ENCODE data around the gene PALM2AKAP2. TPM values are rescaled to one million over a fixed set of nuclear protein-coding genes. Genes with fewer than 3 reads are reported as not detected.

The PALM2AKAP2 gene
- total and polyA plus RNA-seq, 10 of the 15 experiments (the other 5 are each of a cell fraction or from before 2014, with no cell fraction given) = 0.01 TPM; not detected in 9

- TF ChIP-seq EP300 (IDR thresholded peaks at IDR 0.05; ENCODE audit: borderline replicate concordance in 1 of 2, control insufficient read depth in 1 of 2, low read depth in 2 of 2, low read length in 2 of 2) (no peak), NFYB (IDR thresholded peaks at IDR 0.05; ENCODE audit: insufficient read depth, low read depth, low read length) (no peak), ZNF24 (IDR thresholded peaks at IDR 0.05) (no peak), NKRF (conservative IDR thresholded peaks at IDR 0.05) (no peak), NFXL1 (IDR thresholded peaks at IDR 0.05; ENCODE audit: borderline replicate concordance) (no peak), RB1 (IDR thresholded peaks at IDR 0.05; ENCODE audit: borderline replicate concordance) (no peak), HDAC6 (IDR thresholded peaks at IDR 0.05; ENCODE audit: unreplicated experiment) (no peak), NR2F1 (conservative IDR thresholded peaks at IDR 0.05) (no peak), GABPA (IDR thresholded peaks at IDR 0.05; ENCODE audit: low read depth) (no peak), SUZ12 (IDR thresholded peaks at IDR 0.05; ENCODE audit: unreplicated experiment) (no peak), TAF1 (IDR thresholded peaks at IDR 0.05; ENCODE audit: borderline replicate concordance, low read depth, low read length) (no peak), EED (IDR thresholded peaks at IDR 0.05; ENCODE audit: low read depth) (no peak), BCL11A (IDR thresholded peaks at IDR 0.05; ENCODE audit: low read depth, low read length) (no peak), CEBPB (IDR thresholded peaks at IDR 0.05; ENCODE audit: borderline replicate concordance in 1 of 2, low read depth in 2 of 2, low read length in 2 of 2) (no peak), SUPT20H (IDR thresholded peaks at IDR 0.05; ENCODE audit: borderline replicate concordance, control insufficient read depth, low read depth, low read length) (no peak), ZZZ3 (IDR thresholded peaks at IDR 0.05; ENCODE audit: control insufficient read depth, insufficient read length, low read depth) (no peak), BHLHE40 (IDR thresholded peaks at IDR 0.05; ENCODE audit: borderline replicate concordance in 1 of 2, low read depth in 2 of 2, low read length in 1 of 2) (no peak), RUNX3 (IDR thresholded peaks at IDR 0.05; ENCODE audit: low read length) (no peak), TCF12 (IDR thresholded peaks at IDR 0.05; ENCODE audit: low read depth, low read length) (no peak)
- ChIA-PET CTCF (no interaction called here), SMC1A (ENCODE audit: uncharacterized antibody, unreplicated experiment) (no interaction called here), POLR2A (no interaction called here), RAD21 (ENCODE audit: unreplicated experiment) (no interaction called here)
- intact Hi-C loops (cut with micrococcal nuclease; ENCODE audit: unreplicated experiment) = no loop called here
- Histone ChIP-seq H3K79me2 (ENCODE audit: control insufficient read depth, insufficient read depth, low read length) (no peaks in the 10 kb centered on the region), H3K27ac (ENCODE audit: control insufficient read depth, insufficient read depth) (no peak overlapping the region), H3K4me3 (no peak overlapping the region), H3K4me2 (ENCODE audit: control insufficient read depth, insufficient read depth) (no peak overlapping the region), H3K9me3 (replicated peaks; ENCODE audit: control insufficient read depth, insufficient read depth, low read length) (no peaks in the 10 kb centered on the region), H4K20me1 (ENCODE audit: control insufficient read depth, insufficient read depth) (no peaks in the 10 kb centered on the region), H3K36me3 (ENCODE audit: control insufficient read depth in 2 of 2, insufficient read depth in 2 of 2, low read length in 1 of 2) (no peaks in the 10 kb centered on the region), H3K27me3 (replicated peaks in 1 of 2; ENCODE audit: control insufficient read depth in 2 of 2, insufficient read depth in 2 of 2, low read length in 1 of 2) (no peaks in the 10 kb centered on the region; a peak in 1 of 4 replicates), H2AFZ (ENCODE audit: control insufficient read depth, low read depth, low read length) (no peak overlapping the region), H3K9ac (ENCODE audit: control insufficient read depth, insufficient read depth, low read length) (no peak overlapping the region), H3K4me1 (ENCODE audit: control insufficient read depth, insufficient read depth, low read length) (no peaks in the 10 kb centered on the region)
- WGBS (ENCODE audit: insufficient coverage, insufficient replicate concordance, low lambda C conversion rate, missing lambda C conversion rate) = 54% methylated on average over 6 of the region's 6 CpGs
- DNase-seq (ENCODE audit: low read depth, low spot score) = no peak
- no TSS peak for BruUV-seq (replicated peaks)
- no peak for FAIRE-seq
- in situ Hi-C loops (cut with MboI) = no loop called here
- ATAC-seq = no peak
Observed at GRCh38 chr9:109735801-109736200, 44.2 kb upstream of the PALM2AKAP2 start.
